Measurements from ENCODE around the gene COG5.
A peak's percentile ranks its signal among the peaks of the same experiment; 100 is the strongest.

Gene COG5

DNA sequence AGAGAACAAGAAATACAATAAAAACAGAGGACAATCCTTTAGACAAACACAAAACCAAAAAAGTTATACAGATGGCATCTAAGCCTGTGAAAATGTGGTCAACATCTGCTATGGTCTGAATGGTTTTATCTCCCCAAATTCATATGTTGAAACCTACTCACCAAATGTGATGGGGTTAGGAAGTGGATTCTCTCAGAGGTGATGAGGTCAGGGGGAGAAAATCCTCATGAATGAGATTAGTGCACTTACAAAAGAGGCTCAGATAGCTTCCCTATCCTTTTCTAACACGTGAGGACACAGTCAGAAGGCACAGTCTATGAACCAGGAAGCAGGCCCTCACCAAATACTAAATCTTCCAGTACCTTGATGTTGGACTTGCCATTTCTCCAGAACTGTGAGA lies 241.7 kb downstream of the COG5 start:
- H3K4me1 ChIP-seq, result peaks cover 8% of the 10 kb centered on the region
- in situ Hi-C loops (cut with MboI; ENCODE audit: low sequenced_read_pairs), result no loop called here
- DNase-seq (ENCODE audit: low spot score in 2 of 2), result no peak
- H3K9me3 ChIP-seq, result no peaks in the 10 kb centered on the region; the same call in 1 of the 2 replicates
- no peaks in the 10 kb centered on the region for H3K27me3 ChIP-seq (ENCODE audit: low read depth)
- no peak overlapping the region for H3K4me3 ChIP-seq
- H3K36me3 ChIP-seq (replicated peaks), result no peaks in the 10 kb centered on the region

DNA sequence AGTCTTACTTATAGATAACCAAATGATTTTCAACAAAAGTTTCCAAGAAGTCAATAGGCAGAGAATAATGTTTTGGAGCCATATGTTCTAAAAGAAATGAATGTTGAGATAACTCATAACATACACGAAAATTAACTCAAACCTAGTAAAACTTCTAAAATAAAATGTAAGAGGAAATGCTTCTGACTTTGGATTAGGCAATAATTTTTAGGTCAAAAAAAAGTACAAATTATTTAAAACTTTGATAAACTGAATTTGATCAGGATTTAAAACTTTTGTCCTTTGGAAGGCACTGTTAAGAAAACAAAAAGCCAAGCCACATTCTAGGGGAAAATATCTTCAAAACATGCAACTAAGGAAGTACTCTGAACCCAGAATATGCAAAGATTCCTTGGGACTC lies 242.1 kb downstream of the COG5 start:
- H3K4me1 ChIP-seq, result peaks cover 8% of the 10 kb centered on the region
- H3K36me3 ChIP-seq (replicated peaks), result no peaks in the 10 kb centered on the region
- DNase-seq (ENCODE audit: low spot score in 2 of 2), result no peak
- in situ Hi-C loops (cut with MboI; ENCODE audit: low sequenced_read_pairs), result no loop called here
- no peaks in the 10 kb centered on the region; the same call in 1 of the 2 replicates for H3K9me3 ChIP-seq
- no peak overlapping the region for H3K4me3 ChIP-seq
- H3K27me3 ChIP-seq (ENCODE audit: low read depth), result no peaks in the 10 kb centered on the region

DNA sequence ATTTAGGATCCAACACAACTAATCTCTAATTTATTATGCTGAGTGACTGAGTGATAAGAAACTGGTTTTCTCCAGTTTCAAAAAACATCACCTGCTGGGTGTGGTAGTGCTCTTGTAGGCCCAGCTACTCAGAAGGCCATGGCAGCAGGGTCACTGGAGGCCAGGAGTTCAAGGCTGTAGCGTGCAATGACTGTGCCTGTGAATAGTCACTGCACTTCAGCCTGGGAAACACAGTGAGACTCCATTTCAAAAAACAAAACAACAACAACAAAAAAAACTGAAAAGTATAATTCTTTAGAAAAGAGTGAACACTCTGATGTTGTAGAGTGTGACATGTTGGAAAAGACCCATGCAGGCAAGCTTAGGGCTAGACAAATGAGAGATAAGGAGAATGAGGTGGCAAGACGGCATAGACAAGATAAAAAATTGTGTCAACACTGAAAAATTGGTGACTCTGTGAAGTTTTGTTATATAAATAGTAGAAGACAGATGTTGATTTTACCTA lies 243.9 kb downstream of the COG5 start:
- in situ Hi-C loops (cut with MboI; ENCODE audit: low sequenced_read_pairs), result no loop called here

DNA sequence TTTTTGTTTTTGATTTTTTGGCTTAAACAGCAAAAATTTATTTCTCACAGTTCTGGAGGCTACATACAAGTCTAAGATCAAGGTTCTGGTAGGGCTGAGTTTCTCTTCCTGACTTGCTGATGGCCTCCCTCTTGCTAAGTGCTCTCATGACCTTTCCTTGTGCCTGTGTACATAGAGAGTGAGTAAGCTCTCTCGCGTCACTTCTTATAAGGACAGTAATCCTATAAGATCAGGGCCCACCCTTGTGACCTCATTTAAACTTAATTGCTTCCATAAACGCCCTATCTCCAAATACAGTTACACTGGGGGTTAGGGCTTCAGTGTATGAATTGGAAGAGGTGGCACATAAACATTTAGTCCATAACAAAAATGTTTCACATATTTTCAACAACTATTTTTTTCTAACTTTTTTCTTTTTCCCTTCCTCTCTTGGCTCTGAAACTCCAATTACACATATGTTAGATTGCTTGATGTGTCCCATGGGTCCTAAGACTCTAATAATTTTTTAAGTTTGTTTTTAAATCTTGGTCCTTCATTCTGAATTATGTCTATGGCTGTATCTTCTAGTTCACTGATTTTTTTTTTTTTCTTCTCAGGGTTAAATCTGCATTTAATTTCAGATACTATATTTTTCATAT lies 245.1 kb downstream of the COG5 start:
- no peak for DNase-seq (ENCODE audit: low spot score in 2 of 2)
- Histone ChIP-seq H3K36me3 (replicated peaks) (no peaks in the 10 kb centered on the region), H3K27me3 (ENCODE audit: low read depth) (no peaks in the 10 kb centered on the region), H3K9me3 (no peaks in the 10 kb centered on the region; the same call in 1 of the 2 replicates), H3K4me1 (peaks cover 8% of the 10 kb centered on the region), H3K4me3 (no peak overlapping the region)
- in situ Hi-C loops (cut with MboI; ENCODE audit: low sequenced_read_pairs), result no loop called here

More for the DNA sequence above, 243.9 kb downstream of the COG5 start:
- H3K9me3 ChIP-seq, result no peaks in the 10 kb centered on the region; the same call in 1 of the 2 replicates
- H3K36me3 ChIP-seq (replicated peaks), result no peaks in the 10 kb centered on the region
- peaks cover 8% of the 10 kb centered on the region for H3K4me1 ChIP-seq
- no peak for DNase-seq (ENCODE audit: low spot score in 2 of 2)
- no peak overlapping the region for H3K4me3 ChIP-seq
- no peaks in the 10 kb centered on the region for H3K27me3 ChIP-seq (ENCODE audit: low read depth)

DNA sequence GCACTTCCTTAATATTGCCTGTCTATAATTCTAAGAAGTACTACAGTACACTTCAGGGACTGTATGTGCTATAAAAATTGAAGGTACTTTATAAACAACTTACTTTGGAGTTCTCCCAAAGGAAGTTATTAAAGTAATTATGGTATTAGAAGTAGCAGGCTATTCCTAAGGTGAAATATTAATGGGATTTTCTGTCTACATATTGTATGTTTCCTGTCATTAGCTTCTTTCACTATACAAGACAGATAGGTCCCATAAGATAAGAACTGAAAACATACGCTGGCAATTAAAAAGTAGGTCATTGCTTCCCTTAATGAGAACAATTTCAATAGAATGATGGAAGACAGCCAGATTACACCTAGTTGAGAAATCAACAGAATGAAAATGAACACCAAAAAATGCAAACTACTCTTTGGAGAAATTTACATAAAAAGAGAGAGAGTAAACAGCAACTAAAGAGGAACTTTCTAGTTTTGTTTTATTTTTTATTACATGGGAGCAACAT lies 248.0 kb downstream of the COG5 start:
- no peaks in the 10 kb centered on the region for H3K4me1 ChIP-seq
- H3K36me3 ChIP-seq (replicated peaks), result no peaks in the 10 kb centered on the region
- DNase-seq (ENCODE audit: low spot score in 2 of 2), result no peak
- H3K9me3 ChIP-seq, result no peaks in the 10 kb centered on the region
- H3K27me3 ChIP-seq (ENCODE audit: low read depth), result no peaks in the 10 kb centered on the region
- no peak overlapping the region for H3K4me3 ChIP-seq
- in situ Hi-C loops (cut with MboI; ENCODE audit: low sequenced_read_pairs), result no loop called here

DNA sequence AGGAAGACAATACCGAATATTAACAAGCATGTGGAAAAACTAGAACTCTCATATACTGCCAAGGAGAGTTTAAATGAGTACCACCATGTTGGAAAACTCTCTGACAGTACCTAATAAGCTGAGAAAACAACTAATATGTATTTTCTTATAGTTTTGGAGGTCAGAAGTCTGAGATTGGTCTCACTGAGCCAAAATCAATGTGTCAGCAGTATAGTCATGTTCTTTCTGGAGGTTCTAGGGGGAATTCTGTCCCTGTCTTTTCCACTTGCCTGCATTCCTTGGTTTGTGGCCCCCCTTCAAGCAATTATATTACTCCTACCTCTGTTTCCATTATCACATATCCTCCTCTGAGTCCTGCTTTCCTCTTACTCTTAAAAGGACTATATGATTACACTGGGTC lies 250.4 kb downstream of the COG5 start:
- H3K36me3 ChIP-seq (replicated peaks), result no peaks in the 10 kb centered on the region
- no peaks in the 10 kb centered on the region for H3K27me3 ChIP-seq (ENCODE audit: low read depth)
- H3K4me1 ChIP-seq, result no peaks in the 10 kb centered on the region
- in situ Hi-C loops (cut with MboI; ENCODE audit: low sequenced_read_pairs), result no loop called here
- H3K9me3 ChIP-seq, result no peaks in the 10 kb centered on the region
- no peak overlapping the region for H3K4me3 ChIP-seq
- no peak for DNase-seq (ENCODE audit: low spot score in 2 of 2)

DNA sequence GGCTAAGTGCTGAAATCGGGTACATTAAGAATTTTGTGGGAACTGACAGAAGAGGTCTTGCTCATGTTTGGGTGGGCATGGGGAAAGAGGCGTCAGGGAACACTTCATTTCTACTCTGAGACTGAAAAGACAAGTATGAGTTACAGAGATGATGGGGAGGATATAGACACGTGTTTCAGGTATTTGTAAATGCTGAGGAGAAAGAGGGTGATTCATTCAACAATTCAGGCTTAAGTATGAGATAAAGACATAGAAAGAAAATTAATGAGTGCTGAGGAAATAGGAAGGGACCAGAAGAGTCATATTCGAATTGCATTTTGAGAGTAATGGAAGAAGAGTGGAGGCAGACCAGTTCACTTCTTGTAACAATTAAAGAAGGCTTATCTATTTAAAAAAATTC lies 251.3 kb downstream of the COG5 start:
- H3K36me3 ChIP-seq (replicated peaks), result no peaks in the 10 kb centered on the region
- in situ Hi-C loops (cut with MboI; ENCODE audit: low sequenced_read_pairs), result no loop called here
- no peaks in the 10 kb centered on the region for H3K9me3 ChIP-seq
- no peaks in the 10 kb centered on the region for H3K27me3 ChIP-seq (ENCODE audit: low read depth)
- H3K4me1 ChIP-seq, result no peaks in the 10 kb centered on the region
- no peak overlapping the region for H3K4me3 ChIP-seq
- no peak for DNase-seq (ENCODE audit: low spot score in 2 of 2)

DNA sequence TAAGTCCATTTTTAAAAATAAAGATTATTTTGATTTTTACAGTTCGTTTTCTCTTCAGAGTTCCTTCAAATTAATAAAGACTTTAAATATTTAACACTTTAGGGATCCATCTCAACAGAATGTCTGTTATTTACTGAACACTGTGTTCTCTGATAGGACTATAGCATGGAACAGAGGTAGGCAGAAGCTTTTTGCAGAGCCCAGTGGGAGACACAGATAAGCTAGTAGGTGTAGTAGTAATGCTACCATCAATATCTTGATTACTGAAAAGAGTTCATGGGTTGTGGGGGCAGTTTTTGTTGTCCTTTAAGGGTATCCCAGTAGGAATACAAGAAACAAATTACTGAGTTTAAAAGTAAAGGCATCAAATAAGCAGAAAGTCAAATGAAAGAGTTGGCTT lies 254.4 kb downstream of the COG5 start:
- no peaks in the 10 kb centered on the region for H3K9me3 ChIP-seq
- H3K4me3 ChIP-seq, result no peak overlapping the region
- no peaks in the 10 kb centered on the region for H3K27me3 ChIP-seq (ENCODE audit: low read depth)
- H3K4me1 ChIP-seq, result no peaks in the 10 kb centered on the region
- DNase-seq (ENCODE audit: low spot score in 2 of 2), result no peak
- no peaks in the 10 kb centered on the region for H3K36me3 ChIP-seq (replicated peaks)
- in situ Hi-C loops (cut with MboI; ENCODE audit: low sequenced_read_pairs), result no loop called here

DNA sequence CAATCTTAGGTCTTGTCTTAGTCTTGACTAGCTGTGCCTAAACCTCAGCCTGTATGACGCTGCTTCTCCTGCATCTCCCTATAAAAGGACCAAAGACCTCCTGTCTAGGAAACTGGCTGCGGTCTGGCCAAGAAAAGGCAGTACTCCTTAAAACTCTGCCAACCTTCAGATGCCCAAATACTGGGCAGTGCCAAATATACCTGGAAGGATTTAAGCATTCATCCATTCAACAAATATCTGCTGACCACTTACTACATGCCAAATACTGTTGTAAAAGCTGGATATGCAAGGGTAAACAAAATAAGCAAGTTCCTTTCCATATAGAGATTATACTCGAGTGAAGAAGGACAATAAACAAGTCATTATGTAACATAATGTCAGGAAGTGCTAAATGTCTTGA lies 259.1 kb downstream of the COG5 start:
- no peak overlapping the region for H3K4me3 ChIP-seq
- DNase-seq (ENCODE audit: low spot score in 2 of 2), result no peak
- in situ Hi-C loops (cut with MboI; ENCODE audit: low sequenced_read_pairs), result no loop called here
- no peaks in the 10 kb centered on the region for H3K4me1 ChIP-seq
- no peaks in the 10 kb centered on the region for H3K27me3 ChIP-seq (ENCODE audit: low read depth)
- H3K36me3 ChIP-seq (replicated peaks), result no peaks in the 10 kb centered on the region
- no peaks in the 10 kb centered on the region for H3K9me3 ChIP-seq

DNA sequence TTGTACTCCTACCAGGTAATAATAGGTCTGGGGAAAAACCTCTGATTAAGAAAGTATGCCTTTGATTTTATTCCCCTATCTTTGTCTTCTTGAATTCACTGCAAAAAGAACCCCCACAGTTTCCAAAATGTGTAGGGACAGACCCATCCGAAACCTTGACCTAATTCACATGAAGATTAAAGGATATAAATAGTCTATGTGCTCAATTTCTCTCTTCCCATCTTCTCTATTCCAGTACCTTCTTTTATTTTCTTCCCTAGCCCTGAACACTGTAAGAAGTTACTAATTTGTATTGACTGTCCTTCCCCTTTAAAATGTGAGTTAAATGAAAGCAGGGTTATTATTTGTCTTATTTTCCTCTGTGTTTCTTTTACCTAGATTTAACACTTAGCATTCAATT lies 259.7 kb downstream of the COG5 start:
- Histone ChIP-seq H3K9me3 (no peaks in the 10 kb centered on the region), H3K27me3 (ENCODE audit: low read depth) (no peaks in the 10 kb centered on the region), H3K4me3 (no peak overlapping the region), H3K36me3 (replicated peaks) (no peaks in the 10 kb centered on the region), H3K4me1 (no peaks in the 10 kb centered on the region)
- no peak for DNase-seq (ENCODE audit: low spot score in 2 of 2)
- in situ Hi-C loops (cut with MboI; ENCODE audit: low sequenced_read_pairs), result no loop called here

DNA sequence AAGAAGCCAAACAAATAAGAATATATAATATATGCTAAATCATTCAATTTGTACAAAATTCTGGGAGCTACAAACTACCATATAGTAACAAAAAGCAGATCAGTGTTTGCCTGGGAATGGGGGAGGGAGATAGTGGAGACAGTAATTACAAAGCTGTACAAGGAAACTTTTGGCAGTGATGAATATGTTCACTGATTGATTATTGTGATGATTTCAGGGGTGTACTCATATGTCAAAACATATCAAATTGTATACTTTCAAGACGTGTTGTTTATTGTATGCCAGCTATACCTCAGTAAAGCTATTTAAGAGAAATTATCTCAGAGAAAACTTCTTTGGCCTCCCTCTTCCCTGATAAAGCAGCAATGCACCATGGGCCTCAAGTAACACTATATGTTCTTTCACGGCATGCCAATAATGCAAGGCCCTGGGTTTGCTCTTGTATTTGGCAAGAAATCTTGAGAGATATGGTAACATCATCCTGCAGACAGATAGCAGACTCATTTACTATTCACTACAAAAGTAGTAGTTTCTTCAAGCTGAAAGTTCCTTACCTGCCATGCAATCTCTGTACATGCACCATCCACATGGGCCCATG lies 261.4 kb downstream of the COG5 start:
- Histone ChIP-seq H3K36me3 (replicated peaks) (no peaks in the 10 kb centered on the region), H3K9me3 (no peaks in the 10 kb centered on the region), H3K4me1 (no peaks in the 10 kb centered on the region), H3K4me3 (no peak overlapping the region), H3K27me3 (ENCODE audit: low read depth) (no peaks in the 10 kb centered on the region)
- in situ Hi-C loops (cut with MboI; ENCODE audit: low sequenced_read_pairs), result no loop called here
- DNase-seq (ENCODE audit: low spot score in 2 of 2), result no peak

DNA sequence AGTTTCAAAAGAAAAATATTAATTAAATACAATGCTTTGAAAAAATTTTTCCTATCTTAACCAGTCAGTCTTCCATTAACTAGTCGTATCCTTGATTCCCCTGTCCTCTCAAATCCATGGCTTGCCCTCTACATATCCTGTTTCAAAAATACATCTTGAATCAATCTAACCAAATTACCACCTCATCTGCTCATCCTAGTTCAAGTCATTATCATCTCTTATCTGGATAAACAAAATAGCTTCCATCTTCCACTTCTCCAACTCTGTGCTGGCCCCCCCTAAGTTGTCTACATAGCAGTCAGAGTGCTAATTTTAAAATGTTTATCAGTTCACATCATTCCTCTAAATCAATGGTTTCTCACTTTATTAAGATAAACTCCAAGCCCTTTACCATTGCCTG lies 269.5 kb downstream of the COG5 start:
- H3K36me3 ChIP-seq (replicated peaks), result no peaks in the 10 kb centered on the region; the same call in 1 of the 2 replicates
- no peak overlapping the region for H3K4me3 ChIP-seq
- no peaks in the 10 kb centered on the region for H3K27me3 ChIP-seq (ENCODE audit: low read depth)
- no peak for DNase-seq (ENCODE audit: low spot score in 2 of 2)
- no peaks in the 10 kb centered on the region; the same call in 1 of the 2 replicates for H3K9me3 ChIP-seq
- in situ Hi-C loops (cut with MboI; ENCODE audit: low sequenced_read_pairs), result no loop called here
- peaks cover 3% of the 10 kb centered on the region; the same call in 1 of the 2 replicates for H3K4me1 ChIP-seq

DNA sequence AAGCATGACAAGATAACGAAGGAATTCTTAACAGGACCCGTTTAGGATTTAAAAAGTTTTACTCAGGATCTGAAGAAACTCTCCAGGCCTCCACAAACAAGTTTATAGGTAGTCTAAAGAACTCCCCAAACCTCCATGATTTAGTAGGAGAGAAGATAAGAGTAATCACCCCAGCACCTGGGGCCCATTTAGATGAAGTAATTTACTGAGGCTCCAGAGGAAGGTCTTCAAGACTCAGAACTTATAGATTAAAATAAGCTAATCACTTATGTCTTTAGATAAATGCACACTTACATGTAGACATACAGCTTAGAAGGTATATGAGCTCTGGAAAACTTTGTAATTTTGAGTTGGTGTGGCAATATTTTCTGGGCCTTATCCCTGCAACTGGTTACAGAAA lies 271.1 kb downstream of the COG5 start:
- Histone ChIP-seq H3K27me3 (ENCODE audit: low read depth) (no peaks in the 10 kb centered on the region), H3K4me1 (peaks cover 3% of the 10 kb centered on the region; the same call in 1 of the 2 replicates), H3K9me3 (no peaks in the 10 kb centered on the region; the same call in 1 of the 2 replicates), H3K4me3 (no peak overlapping the region), H3K36me3 (replicated peaks) (peaks cover 4% of the 10 kb centered on the region; the same call in 1 of the 2 replicates)
- in situ Hi-C loops (cut with MboI; ENCODE audit: low sequenced_read_pairs), result no loop called here
- DNase-seq (ENCODE audit: low spot score in 2 of 2), result no peak

DNA sequence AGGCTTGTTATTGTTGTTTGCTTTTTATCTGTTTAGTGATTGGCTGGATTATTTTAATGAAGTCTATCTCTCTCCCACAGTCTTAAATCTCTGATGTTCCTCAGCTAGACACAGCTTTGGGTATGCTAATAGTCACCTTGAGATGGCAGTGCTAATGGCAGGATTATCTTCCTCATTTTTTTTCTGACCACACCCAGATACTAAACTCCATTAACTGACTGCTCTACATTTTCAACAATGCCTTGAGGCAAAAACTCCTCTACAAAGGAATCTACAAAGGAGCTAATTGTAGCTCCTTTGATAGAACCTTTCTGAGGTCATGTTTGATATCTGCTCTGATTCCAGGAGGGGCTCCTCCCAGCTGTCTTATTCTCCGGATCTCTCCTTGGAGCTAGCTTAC lies 272.3 kb downstream of the COG5 start:
- Histone ChIP-seq H3K27me3 (ENCODE audit: low read depth) (no peaks in the 10 kb centered on the region), H3K4me3 (no peak overlapping the region), H3K36me3 (replicated peaks) (peaks cover 4% of the 10 kb centered on the region; the same call in 1 of the 2 replicates), H3K9me3 (no peaks in the 10 kb centered on the region; the same call in 1 of the 2 replicates), H3K4me1 (peaks cover 3% of the 10 kb centered on the region; the same call in 1 of the 2 replicates)
- DNase-seq (ENCODE audit: low spot score in 2 of 2), result peak; percentile 23 to 88
- in situ Hi-C loops (cut with MboI; ENCODE audit: low sequenced_read_pairs), result no loop called here

Data from HAP-1 (cell line).